H1 (cell line): ENCODE results near the gene P2RX2.

Source experiments
- ATF2 ChIP-seq: IDR thresholded peaks from 2 replicates; pipeline ENCODE4 v1.6.1; 2012; ENCODE audit warnings: low read length, inconsistent platforms
- BRCA1 ChIP-seq: IDR thresholded peaks from 2 replicates; pipeline ENCODE4 v1.6.1; 2012; ENCODE audit warnings: low read depth, low read length, improper control_type of control experiment
- CTCF ChIP-seq, 3 experiments: IDR thresholded peaks; 1 replicate in 2 of 3; 2 replicates in 1 of 3; pipeline versions ENCODE4 v1.5.1 to v1.6.1; 2011; ENCODE audit warnings: low read length in 3 of 3, mild to moderate bottlenecking in 3 of 3, inconsistent platforms in 2 of 3, low read depth in 1 of 3, moderate library complexity in 1 of 3; ENCODE audit not compliant: insufficient read depth in 1 of 3; ENCODE audit errors: control extremely low read depth in 1 of 3
- EZH2 ChIP-seq: fragments of 200-600 bp; sonication (generic); IDR thresholded peaks from 2 replicates; pipeline ENCODE4 v1.7.1; 2012; ENCODE audit warnings: low read depth, mild to moderate bottlenecking, moderate library complexity, low read length, inconsistent platforms; ENCODE audit not compliant: severe bottlenecking
- NRF1 ChIP-seq: IDR thresholded peaks from 2 replicates; pipeline ENCODE4 v1.6.1; 2011; ENCODE audit warnings: mild to moderate bottlenecking, low read depth, low read length, improper control_type of control experiment
- PHF8 ChIP-seq: fragments of 200-600 bp; sonication (generic); conservative IDR thresholded peaks from 2 replicates; pipeline ENCODE4 v1.7.1; 2012; ENCODE audit warnings: low read depth, mild to moderate bottlenecking, inconsistent platforms, low read length, moderate library complexity
- POLR2A ChIP-seq, 2 experiments: IDR thresholded peaks; 1 replicate in 1 of 2; 2 replicates in 1 of 2; pipeline ENCODE4 v1.6.1; 2011; ENCODE audit warnings: low read depth in 2 of 2, low read length in 2 of 2, mild to moderate bottlenecking in 2 of 2; ENCODE audit errors: control extremely low read depth in 1 of 2
- RNF2 ChIP-seq: fragments of 200-900, 300-1000 bp; sonication (generic); IDR thresholded peaks from 2 replicates; pipeline ENCODE4 v1.7.1; 2016; ENCODE audit warnings: borderline replicate concordance, low read depth, mild to moderate bottlenecking, antibody characterized with exemption, low read length; ENCODE audit not compliant: poor library complexity, severe bottlenecking; ENCODE audit errors: missing control alignments
- SIN3A ChIP-seq, 2 experiments: IDR thresholded peaks in 1 of 2; conservative IDR thresholded peaks in 1 of 2; 2 replicates each; pipeline ENCODE4 v1.6.1; 2011 to 2012; ENCODE audit warnings: low read length in 2 of 2, improper control_type of control experiment in 1 of 2, low read depth in 1 of 2, mild to moderate bottlenecking in 1 of 2
- TAF1 ChIP-seq: IDR thresholded peaks from 2 replicates; pipeline ENCODE4 v1.6.1; 2011; ENCODE audit warnings: mild to moderate bottlenecking, low read depth, low read length
- ZNF274 ChIP-seq: IDR thresholded peaks from 2 replicates; pipeline ENCODE4 v1.7.0; 2012; ENCODE audit warnings: low read length, borderline replicate concordance; ENCODE audit errors: extremely low read depth

- TF ChIP-seq CTCF (IDR thresholded peaks at IDR 0.05; ENCODE audit: control extremely low read depth in 1 of 3, insufficient read depth in 1 of 3, low read depth in 1 of 3, low read length in 3 of 3) (no peak), POLR2A (IDR thresholded peaks at IDR 0.05; ENCODE audit: control extremely low read depth in 1 of 2, low read depth in 2 of 2, low read length in 2 of 2) (peak; percentile 10 to 45; a peak in 1 of 3 replicates), ZNF274 (no peak), TAF1 (no peak), RNF2 (no peak), PHF8 (no peak), ATF2 (no peak), SIN3A (conservative IDR thresholded peaks at IDR 0.05 in 1 of 2, IDR thresholded peaks at IDR 0.05 in 1 of 2; ENCODE audit: low read depth in 1 of 2, low read length in 2 of 2) (no peak), EZH2 (no peak), NRF1 (no peak), BRCA1 (no peak)
Observed at GRCh38 chr12:132620899-132621656, 2.5 kb downstream of the P2RX2 start.
